Astrocyte of the cerebellum (primary cell): ENCODE measurements around the gene CEP63.

Experiments used
- DNase-seq: peaks from one replicate; pipeline ENCODE4 v3.0.0-alpha.2; 2011; ENCODE audit warnings: low read depth
- H3K4me3 ChIP-seq: 2 replicates; pipeline ENCODE4 v1.5.1; 2011; ENCODE audit warnings: mild to moderate bottlenecking, low read depth, low read length, moderate library complexity
- CTCF ChIP-seq: IDR thresholded peaks from 2 replicates; pipeline ENCODE4 v1.5.1; 2012; ENCODE audit warnings: low read length, low read depth, moderate library complexity, mild to moderate bottlenecking; ENCODE audit errors: missing control alignments
- in situ Hi-C: cut with HindIII; loops from 2 replicates; pipeline ENCODE4 v1.10.0; 2017; ENCODE audit warnings: low sequenced_read_pairs

CEP63 gene

GRCh38 chr3:134481166-134481565 is 4.7 kb upstream of the CEP63 start:
- in situ Hi-C loops = loop anchor here (25.0 kb wide), 3 partner anchors 169 to 544 kb away; no protein-coding TSS in a partner anchor
- no peak for TF ChIP-seq CTCF
- no peak overlapping the region for H3K4me3 ChIP-seq
- no peak for DNase-seq

- no peak for DNase-seq
- no peak for TF ChIP-seq CTCF
- in situ Hi-C loops = loop anchor here (25.0 kb wide), 3 partner anchors 170 to 545 kb away; no protein-coding TSS in a partner anchor
These were observed 3.2 kb upstream of the CEP63 start for GRCh38 chr3:134482622-134483021.

GRCh38 chr3:134483195-134483900 is 2.5 kb upstream of the CEP63 start:
- in situ Hi-C loops = loop anchor here (25.0 kb wide), 3 partner anchors 171 to 546 kb away; no protein-coding TSS in a partner anchor
- no peak for TF ChIP-seq CTCF
- DNase-seq = peak; percentile 59
- no peak overlapping the region for H3K4me3 ChIP-seq

More at GRCh38 chr3:134482622-134483021, 3.2 kb upstream of the CEP63 start:
- H3K4me3 ChIP-seq = no peak overlapping the region

GRCh38 chr3:134485075-134485717 is 661 bp upstream of the CEP63 start:
- H3K4me3 ChIP-seq = peak overlapping the region; percentile 57
- in situ Hi-C loops = loop anchor here (25.0 kb wide), 3 partner anchors 173 to 548 kb away; no protein-coding TSS in a partner anchor
- peak; percentile 80 for DNase-seq
- TF ChIP-seq CTCF = no peak

- DNase-seq = no peak
- in situ Hi-C loops = loop anchor here (25.0 kb wide), 3 partner anchors 174 to 549 kb away; no protein-coding TSS in a partner anchor
- no peak for TF ChIP-seq CTCF
- H3K4me3 ChIP-seq = peak overlapping the region; percentile 57
These were observed 752 bp downstream of the CEP63 start for GRCh38 chr3:134486577-134487041.

GRCh38 chr3:134487406-134487805 is 1.5 kb downstream of the CEP63 start:
- in situ Hi-C loops = loop anchor here (25.0 kb wide), 3 partner anchors 175 to 550 kb away; no protein-coding TSS in a partner anchor
- no peak overlapping the region for H3K4me3 ChIP-seq
- no peak for TF ChIP-seq CTCF
- no peak for DNase-seq
